Endothelial cell of umbilical vein (primary cell): Measurements from ENCODE around the gene JUND. TPM values are rescaled to one million over a fixed set of nuclear protein-coding genes. Genes with fewer than 3 reads are reported as not detected.

Experiments
- BruUV-seq: library from RNA; stranded (reverse); fragments of 400-500 nt; replicated peaks from 2 replicates; lab custom pipeline; 2021; lab: Mats Ljungman, UMichigan
- CTCF ChIA-PET: fragments of 300-600, 350-600 bp; sonication (Branson Sonifier 250); formaldehyde crosslinking; loops from one replicate; lab custom pipeline; 2021; ENCODE audit warnings: antibody characterized with exemption, inconsistent platforms; lab: Charles Lee
- POLR2A ChIA-PET: fragments of 300-600, 350-600 bp; sonication (Branson Sonifier 250); formaldehyde crosslinking; loops from one replicate; lab custom pipeline; 2021; ENCODE audit warnings: antibody characterized with exemption, inconsistent platforms; lab: Charles Lee
- DNase-seq: peaks from one replicate; pipeline ENCODE4 v3.0.0-alpha.2; 2011; ENCODE audit warnings: low read depth, low spot score
- FAIRE-seq: peaks from 2 replicates; lab custom pipeline; 2011; peaks lifted over from hg19 to GRCh38; lab: Jason Lieb, UNC
- H2AFZ ChIP-seq: 2 replicates; pipeline ENCODE4 v1.6.0; 2012; ENCODE audit warnings: low read depth, low read length, control low read depth, inconsistent platforms
- H3K27ac ChIP-seq: 2 replicates; pipeline ENCODE4 v1.5.1; 2011; ENCODE audit warnings: low read depth, mild to moderate bottlenecking, control low read depth, low read length, moderate library complexity; ENCODE audit not compliant: insufficient read depth
- H3K27me3 ChIP-seq, 2 experiments: 2 replicates each; pipeline versions ENCODE4 v1.6.0 to v1.6.1; 2011; ENCODE audit warnings: low read length in 2 of 2, mixed read lengths in 1 of 2; ENCODE audit not compliant: control insufficient read depth in 2 of 2, insufficient read depth in 2 of 2
- H3K36me3 ChIP-seq, 2 experiments: 2 replicates in 1 of 2; 3 replicates in 1 of 2; pipeline ENCODE4 v1.5.1; 2011; ENCODE audit warnings: low read length in 2 of 2, mild to moderate bottlenecking in 1 of 2, moderate library complexity in 1 of 2; ENCODE audit not compliant: control insufficient read depth in 2 of 2, insufficient read depth in 2 of 2; ENCODE audit errors: extremely low read depth in 1 of 2
- H3K4me1 ChIP-seq: 3 replicates; pipeline ENCODE4 v1.5.1; 2011; ENCODE audit warnings: mild to moderate bottlenecking, low read length; ENCODE audit not compliant: control insufficient read depth, insufficient read depth; ENCODE audit errors: extremely low read depth
- H3K4me2 ChIP-seq: 2 replicates; pipeline ENCODE4 v1.6.1; 2011; ENCODE audit warnings: low read length, control low read depth, mixed read lengths; ENCODE audit not compliant: insufficient read depth
- H3K4me3 ChIP-seq, 3 experiments: fragments of 200-600 bp in 1 of 3; sonication (generic), shearing (Covaris generic) in 1 of 3; replicated peaks in 1 of 3; 2 replicates each; pipeline ENCODE4 v1.5.1; 2011 to 2016; ENCODE audit warnings: control low read depth in 3 of 3, low read length in 3 of 3, mild to moderate bottlenecking in 2 of 3, inconsistent platforms in 1 of 3, low read depth in 1 of 3, moderate library complexity in 1 of 3; ENCODE audit not compliant: insufficient read depth in 1 of 3
- H3K79me2 ChIP-seq: 2 replicates; pipeline ENCODE4 v1.6.0; 2012; ENCODE audit warnings: low read length, inconsistent platforms; ENCODE audit not compliant: control insufficient read depth, insufficient read depth
- H3K9ac ChIP-seq: replicated peaks from 2 replicates; pipeline ENCODE3; 2011; ENCODE audit warnings: low read length, control low read depth; ENCODE audit not compliant: insufficient read depth; ENCODE audit errors: extremely low read depth
- H3K9me1 ChIP-seq: replicated peaks from 3 replicates; pipeline ENCODE4 v1.6.0; 2011; ENCODE audit warnings: mild to moderate bottlenecking, low read length; ENCODE audit not compliant: control insufficient read depth, insufficient read depth; ENCODE audit errors: extremely low read depth
- H3K9me3 ChIP-seq: replicated peaks from 2 replicates; pipeline ENCODE4 v1.5.1; 2012; ENCODE audit warnings: low read length, inconsistent platforms; ENCODE audit not compliant: control insufficient read depth, insufficient read depth
- H4K20me1 ChIP-seq: replicated peaks from 2 replicates; pipeline ENCODE3; 2011; ENCODE audit warnings: mild to moderate bottlenecking, low read length; ENCODE audit not compliant: control insufficient read depth, insufficient read depth; ENCODE audit errors: extremely low read depth
- EZH2 ChIP-seq: IDR thresholded peaks from 2 replicates; pipeline ENCODE4 v1.6.1; 2012; ENCODE audit warnings: borderline replicate concordance, low read depth, mild to moderate bottlenecking, moderate library complexity, low read length, inconsistent platforms; ENCODE audit not compliant: severe bottlenecking
- FOS ChIP-seq: IDR thresholded peaks from 2 replicates; pipeline ENCODE4 v1.6.1; 2011; ENCODE audit warnings: mild to moderate bottlenecking, low read length, moderate library complexity, borderline replicate concordance; ENCODE audit not compliant: insufficient read depth
- GATA2 ChIP-seq: IDR thresholded peaks from 2 replicates; pipeline ENCODE4 v1.7.0; 2011; ENCODE audit warnings: low read depth, mild to moderate bottlenecking, moderate library complexity, mixed read lengths, low read length; ENCODE audit not compliant: insufficient read length, insufficient read depth
- JUN ChIP-seq: IDR thresholded peaks from 2 replicates; pipeline ENCODE4 v1.6.1; 2011; ENCODE audit warnings: borderline replicate concordance, low read depth; ENCODE audit not compliant: insufficient read length, insufficient read depth
- MYC ChIP-seq: IDR thresholded peaks from one replicate; pipeline ENCODE4 v1.6.1; 2011; ENCODE audit warnings: mild to moderate bottlenecking, low read depth, low read length
- POLR2A ChIP-seq: IDR thresholded peaks from 2 replicates; pipeline ENCODE4 v1.6.1; 2012; ENCODE audit warnings: low read depth, mild to moderate bottlenecking, control low read depth, low read length
- POLR2AphosphoS5 ChIP-seq: IDR thresholded peaks from 2 replicates; pipeline ENCODE4 v1.6.1; 2012; ENCODE audit warnings: low read depth, mild to moderate bottlenecking, control low read depth, low read length, moderate library complexity; ENCODE audit not compliant: insufficient read depth
- dilution Hi-C: fragments of 300-500 bp; cut with MboI; formaldehyde crosslinking; loops from one replicate; pipeline ENCODE4 v1.15.0; 2019; ENCODE audit warnings: low sequenced_read_pairs; ENCODE audit not compliant: extremely low pct_ligation_motif_present
- intact Hi-C: fragments of 100-400 bp; cut with micrococcal nuclease; formaldehyde crosslinking; loops from one replicate; pipeline ENCODE4 v1.10.0; 2022
- polyA plus RNA-seq, 4 experiments: library from polyadenylated mRNA; depleted of rRNA in 3 of 4; stranded (reverse) in 3 of 4; unstranded in 1 of 4; fragments of >200 nt; gene quantifications; 2 replicates each; pipeline versions ENCODE4 v1.2.1 to v1.2.3, GENCODE V29; 2011 to 2012; ENCODE audit warnings: missing spikeins in 1 of 4
- total RNA-seq: library from RNA; stranded (reverse); gene quantifications from 2 replicates; pipeline ENCODE4 v1.2.3, GENCODE V29; 2021
- TF ChIP-seq, protein P1 (sequence below), 2 donors: IDR thresholded peaks; 1 replicate in 1 of 2; 2 replicates in 1 of 2; pipeline ENCODE4 v1.5.1; 2011; ENCODE audit warnings: low read length in 2 of 2, mild to moderate bottlenecking in 2 of 2, moderate library complexity in 2 of 2, control low read depth in 1 of 2, inconsistent platforms in 1 of 2, low read depth in 1 of 2; ENCODE audit not compliant: insufficient read depth in 1 of 2; ENCODE audit errors: extremely low read depth in 1 of 2
- TF ChIP-seq, protein P2 (sequence below): IDR thresholded peaks from 2 replicates; pipeline ENCODE4 v1.6.1; 2011; ENCODE audit not compliant: insufficient read depth, insufficient read length

JUND gene
- total and polyA plus RNA-seq, 2 donors (not counting 3 experiments of a cell fraction or from before 2014, with no cell fraction given), result 91.4 to 130 TPM

DNA sequence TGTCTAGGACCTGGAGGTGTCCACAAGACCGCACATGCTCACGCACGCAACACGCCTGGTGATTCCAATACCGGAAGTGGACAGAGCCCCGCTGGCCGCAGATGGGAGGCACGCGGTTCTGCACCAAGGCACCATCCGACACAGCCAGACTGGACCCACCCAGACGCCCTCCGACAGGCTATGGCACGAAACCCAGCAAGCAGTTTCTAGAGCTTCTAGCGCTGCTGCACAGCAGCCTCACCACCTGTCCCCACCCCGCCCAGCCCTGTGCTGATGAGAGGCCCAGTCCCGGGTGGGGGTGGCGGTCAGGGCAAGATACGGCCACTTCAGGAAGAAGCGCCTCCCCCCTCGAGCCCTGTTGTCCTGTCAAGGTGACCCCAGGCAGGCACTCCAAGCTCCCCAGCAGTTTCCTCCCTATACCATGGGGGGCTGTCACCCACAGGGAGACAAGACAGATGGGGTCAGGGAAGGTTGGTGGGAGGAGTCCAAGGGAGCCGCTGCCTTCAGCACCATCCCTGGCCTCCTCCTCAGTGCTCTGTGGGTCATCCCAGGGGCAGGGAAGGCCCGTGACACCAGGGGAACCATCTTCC is 30.2 kb upstream of the JUND start:
- H3K9me1 ChIP-seq, result no peaks in the 10 kb centered on the region
- H3K27ac ChIP-seq, result no peak overlapping the region
- no peak for TF ChIP-seq POLR2AphosphoS5
- no peak for TF ChIP-seq FOS
- no peak for TF ChIP-seq GATA2
- TF ChIP-seq, protein P1, sequence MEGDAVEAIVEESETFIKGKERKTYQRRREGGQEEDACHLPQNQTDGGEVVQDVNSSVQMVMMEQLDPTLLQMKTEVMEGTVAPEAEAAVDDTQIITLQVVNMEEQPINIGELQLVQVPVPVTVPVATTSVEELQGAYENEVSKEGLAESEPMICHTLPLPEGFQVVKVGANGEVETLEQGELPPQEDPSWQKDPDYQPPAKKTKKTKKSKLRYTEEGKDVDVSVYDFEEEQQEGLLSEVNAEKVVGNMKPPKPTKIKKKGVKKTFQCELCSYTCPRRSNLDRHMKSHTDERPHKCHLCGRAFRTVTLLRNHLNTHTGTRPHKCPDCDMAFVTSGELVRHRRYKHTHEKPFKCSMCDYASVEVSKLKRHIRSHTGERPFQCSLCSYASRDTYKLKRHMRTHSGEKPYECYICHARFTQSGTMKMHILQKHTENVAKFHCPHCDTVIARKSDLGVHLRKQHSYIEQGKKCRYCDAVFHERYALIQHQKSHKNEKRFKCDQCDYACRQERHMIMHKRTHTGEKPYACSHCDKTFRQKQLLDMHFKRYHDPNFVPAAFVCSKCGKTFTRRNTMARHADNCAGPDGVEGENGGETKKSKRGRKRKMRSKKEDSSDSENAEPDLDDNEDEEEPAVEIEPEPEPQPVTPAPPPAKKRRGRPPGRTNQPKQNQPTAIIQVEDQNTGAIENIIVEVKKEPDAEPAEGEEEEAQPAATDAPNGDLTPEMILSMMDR (IDR thresholded peaks at IDR 0.05; ENCODE audit: extremely low read depth in 1 of 2, insufficient read depth in 1 of 2, low read depth in 1 of 2, low read length in 2 of 2), result no peak
- no peak for TF ChIP-seq MYC
- TF ChIP-seq, protein P2, sequence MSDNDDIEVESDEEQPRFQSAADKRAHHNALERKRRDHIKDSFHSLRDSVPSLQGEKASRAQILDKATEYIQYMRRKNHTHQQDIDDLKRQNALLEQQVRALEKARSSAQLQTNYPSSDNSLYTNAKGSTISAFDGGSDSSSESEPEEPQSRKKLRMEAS, result no peak
- TF ChIP-seq EZH2, result no peak
- TF ChIP-seq POLR2A, result no peak
- no peak for TF ChIP-seq JUN
- ChIA-PET POLR2A (no interaction called here), CTCF (no interaction called here)
- H3K4me1 ChIP-seq, result no peaks in the 10 kb centered on the region
- intact Hi-C loops, result no loop called here
- peaks cover 0 to 15% of the 10 kb centered on the region in 2 experiments for H3K36me3 ChIP-seq
- H3K79me2 ChIP-seq, result no peaks in the 10 kb centered on the region
- no peak overlapping the region for H3K9ac ChIP-seq
- no peaks in the 10 kb centered on the region for H3K27me3 ChIP-seq
- no peak for DNase-seq
- H3K9me3 ChIP-seq, result no peaks in the 10 kb centered on the region
- BruUV-seq, result no TSS peak
- H3K4me2 ChIP-seq, result no peak overlapping the region
- dilution Hi-C loops, result no loop called here
- H3K4me3 ChIP-seq, result no peak overlapping the region
- no peak for FAIRE-seq
- H2AFZ ChIP-seq, result no peak overlapping the region
- H4K20me1 ChIP-seq, result no peaks in the 10 kb centered on the region
